Measurements from ENCODE around the gene SAMHD1. TPM values are rescaled to one million over a fixed set of nuclear protein-coding genes. Genes with fewer than 3 reads are reported as not detected.

SAMHD1 gene
- total and polyA plus RNA-seq, 11 donors: 13.9 to 164 (median 39.6) TPM

DNA sequence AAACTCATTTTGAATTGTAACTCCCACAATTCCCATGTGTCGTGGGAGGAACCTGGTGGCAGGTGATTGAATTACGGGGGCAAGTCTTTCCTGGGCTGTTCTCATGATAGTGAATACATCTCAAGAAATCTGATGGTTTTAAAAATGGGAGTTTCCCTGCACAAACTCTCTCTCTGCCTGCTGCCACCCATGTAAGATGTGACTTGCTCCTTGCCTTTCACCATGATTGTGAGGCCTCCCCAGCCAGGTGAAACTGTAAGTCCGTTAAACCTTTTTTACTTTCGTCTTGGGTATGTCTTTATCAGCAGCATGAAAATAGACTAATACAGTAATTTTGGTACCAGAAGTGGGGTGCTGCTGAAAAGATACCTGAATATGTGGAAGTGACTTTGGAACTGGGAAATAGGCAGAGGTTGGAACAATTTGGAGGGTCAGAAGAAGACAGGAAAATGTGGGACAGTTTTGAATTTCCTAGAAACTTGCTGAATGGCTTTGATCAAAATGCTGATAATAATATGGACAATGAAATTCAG lies 41.4 kb upstream of the SAMHD1 start:
- Histone ChIP-seq H3K4me1 (peaks cover 0 to 29% (median 0%) of the 10 kb centered on the region in 12 donors), H3K36me3 (peaks cover 0 to 15% (median 0%) of the 10 kb centered on the region in 9 donors), H3K9me3 (peaks cover 0 to 12% (median 3%) of the 10 kb centered on the region in 12 donors), H3K27me3 (no peaks in the 10 kb centered on the region), H3K4me3 (no peak overlapping the region), H3K27ac (no peak overlapping the region)
- DNase-seq (no peak), ATAC-seq (no peak)
- 95 to 97% (median 96%) methylated on average over 4 of the region's 4 CpGs for WGBS, 4 donors
- TF ChIP-seq, protein P1, sequence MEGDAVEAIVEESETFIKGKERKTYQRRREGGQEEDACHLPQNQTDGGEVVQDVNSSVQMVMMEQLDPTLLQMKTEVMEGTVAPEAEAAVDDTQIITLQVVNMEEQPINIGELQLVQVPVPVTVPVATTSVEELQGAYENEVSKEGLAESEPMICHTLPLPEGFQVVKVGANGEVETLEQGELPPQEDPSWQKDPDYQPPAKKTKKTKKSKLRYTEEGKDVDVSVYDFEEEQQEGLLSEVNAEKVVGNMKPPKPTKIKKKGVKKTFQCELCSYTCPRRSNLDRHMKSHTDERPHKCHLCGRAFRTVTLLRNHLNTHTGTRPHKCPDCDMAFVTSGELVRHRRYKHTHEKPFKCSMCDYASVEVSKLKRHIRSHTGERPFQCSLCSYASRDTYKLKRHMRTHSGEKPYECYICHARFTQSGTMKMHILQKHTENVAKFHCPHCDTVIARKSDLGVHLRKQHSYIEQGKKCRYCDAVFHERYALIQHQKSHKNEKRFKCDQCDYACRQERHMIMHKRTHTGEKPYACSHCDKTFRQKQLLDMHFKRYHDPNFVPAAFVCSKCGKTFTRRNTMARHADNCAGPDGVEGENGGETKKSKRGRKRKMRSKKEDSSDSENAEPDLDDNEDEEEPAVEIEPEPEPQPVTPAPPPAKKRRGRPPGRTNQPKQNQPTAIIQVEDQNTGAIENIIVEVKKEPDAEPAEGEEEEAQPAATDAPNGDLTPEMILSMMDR (IDR thresholded peaks at IDR 0.05): no peak
- no peak for TF ChIP-seq POLR2A (IDR thresholded peaks at IDR 0.05)
- intact Hi-C loops (cut with DNase I): no loop called here

- TF ChIP-seq, protein P1 (IDR thresholded peaks at IDR 0.05): no peak
- TF ChIP-seq POLR2A (IDR thresholded peaks at IDR 0.05): no peak
- Histone ChIP-seq H3K27ac (no peak overlapping the region), H3K4me1 (peaks cover 0 to 29% (median 0%) of the 10 kb centered on the region in 12 donors), H3K4me3 (no peak overlapping the region), H3K27me3 (no peaks in the 10 kb centered on the region), H3K36me3 (peaks cover 0 to 8% (median 0%) of the 10 kb centered on the region in 9 donors), H3K9me3 (peaks cover 0 to 12% (median 3%) of the 10 kb centered on the region in 12 donors)
- 93 to 94% (median 94%) methylated on average over 3 of the region's 3 CpGs for WGBS, 4 donors
- ATAC-seq: no peak
- no peak for DNase-seq
- intact Hi-C loops (cut with DNase I): no loop called here
Observed at GRCh38 chr20:36991703-36992102, 40.2 kb upstream of the SAMHD1 start.

DNA sequence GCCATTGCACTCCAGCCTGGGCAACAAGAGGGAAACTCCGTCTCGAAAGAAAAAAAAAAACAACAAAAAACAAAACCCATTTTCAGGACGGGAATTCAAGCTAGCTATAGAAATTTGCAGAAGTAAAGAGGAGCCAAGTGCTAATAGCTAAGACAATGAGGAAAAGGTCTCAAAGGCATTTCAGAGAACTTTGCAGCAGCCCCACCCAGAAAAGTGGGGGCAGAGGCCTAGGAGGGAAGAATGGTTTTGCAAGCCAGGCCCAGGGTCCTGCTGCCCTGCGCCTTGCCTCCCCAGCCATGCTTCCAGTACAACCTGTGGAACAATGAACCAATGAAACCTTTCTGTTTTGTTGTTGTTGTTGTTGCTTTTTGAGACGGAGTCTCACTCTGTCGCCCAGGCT lies 38.3 kb upstream of the SAMHD1 start:
- TF ChIP-seq, protein P1 (IDR thresholded peaks at IDR 0.05): no peak
- TF ChIP-seq POLR2A (IDR thresholded peaks at IDR 0.05): no peak
- peaks cover 0 to 29% (median 0%) of the 10 kb centered on the region in 12 donors for H3K4me1 ChIP-seq
- peaks cover 0 to 3% (median 0%) of the 10 kb centered on the region in 9 donors for H3K36me3 ChIP-seq
- H3K27ac ChIP-seq: peak overlapping the region in 1 of 12 donors; percentile 90
- 81 to 93% (median 90%) methylated on average over 6 of the region's 6 CpGs for WGBS, 4 donors
- DNase-seq (peak in 3 of 5 donors; percentile 30 to 62 (median 37)), ATAC-seq (peak in 1 of 4 donors; percentile 58)
- H3K4me3 ChIP-seq: no peak overlapping the region
- H3K9me3 ChIP-seq: peaks cover 0 to 12% (median 3%) of the 10 kb centered on the region in 12 donors
- H3K27me3 ChIP-seq: no peaks in the 10 kb centered on the region
- intact Hi-C loops (cut with DNase I): no loop called here

GRCh38 chr20:36988494-36988966 lies 37.0 kb upstream of the SAMHD1 start:
- peak overlapping the region in 1 of 12 donors; percentile 90 for H3K27ac ChIP-seq
- peaks cover 0 to 29% (median 0%) of the 10 kb centered on the region in 12 donors for H3K4me1 ChIP-seq
- intact Hi-C loops (cut with DNase I): no loop called here
- no peak for TF ChIP-seq POLR2A (IDR thresholded peaks at IDR 0.05)
- TF ChIP-seq, protein P1 (IDR thresholded peaks at IDR 0.05): no peak
- peaks cover 0 to 12% (median 3%) of the 10 kb centered on the region in 12 donors for H3K9me3 ChIP-seq
- DNase-seq: no peak
- H3K4me3 ChIP-seq: peak overlapping the region in 1 of 12 donors; percentile 15
- no peaks in the 10 kb centered on the region for H3K27me3 ChIP-seq
- no peaks in the 10 kb centered on the region for H3K36me3 ChIP-seq
- WGBS, 4 donors: 60 to 69% (median 62%) methylated on average over 3 of the region's 3 CpGs
- peak in 1 of 4 donors; percentile 36 for ATAC-seq
